ENCODE data around the gene HOXC5. TPM values are rescaled to one million over a fixed set of nuclear protein-coding genes. Genes with fewer than 3 reads are reported as not detected.

The HOXC5 gene
- total and polyA plus RNA-seq, 3 donors from 2014 or later = 1.3 to 5.5 (median 1.9) TPM

DNA sequence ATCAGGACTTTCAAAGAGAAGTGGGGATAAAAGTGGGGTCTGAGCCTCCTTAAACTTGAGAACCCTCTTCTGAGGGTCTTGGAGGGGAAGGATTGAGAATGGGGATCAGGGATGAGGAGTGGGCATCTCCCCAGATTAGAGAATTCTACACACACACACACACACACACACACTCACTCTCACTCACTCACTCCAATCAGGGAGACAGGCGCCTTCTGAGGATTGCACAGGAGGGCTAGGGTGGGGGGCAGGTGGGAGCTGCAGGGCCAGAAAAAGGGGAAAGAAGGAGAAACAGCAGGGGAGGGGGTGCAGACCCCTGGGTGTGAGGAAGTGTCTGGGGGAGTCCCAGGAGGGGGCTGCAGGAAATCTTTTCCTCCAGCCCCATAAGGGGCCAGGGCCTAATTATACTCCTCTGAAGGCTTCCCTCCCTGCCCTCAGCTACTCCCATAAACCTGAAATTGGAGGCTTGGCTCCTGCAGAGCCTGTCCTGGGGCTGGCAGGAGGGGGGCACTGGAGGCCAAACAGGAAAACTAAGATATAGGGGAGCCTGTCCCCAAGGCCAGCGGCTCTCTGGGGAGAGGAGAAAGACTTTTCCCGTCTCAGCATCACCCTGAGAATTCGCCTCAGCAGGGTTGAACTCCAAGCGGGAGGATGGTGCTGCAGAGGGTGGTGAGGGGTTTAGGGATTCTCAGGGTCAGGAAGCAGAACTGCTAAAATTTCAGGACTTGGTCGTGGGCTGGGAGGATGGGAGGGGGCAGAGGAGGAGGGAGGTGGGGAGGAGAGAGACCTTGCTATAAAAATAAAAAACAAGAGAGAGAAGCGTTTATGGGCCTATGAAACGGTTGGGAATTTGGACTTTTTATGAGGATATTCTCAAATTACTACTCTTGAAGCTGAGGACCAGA lies 31.3 kb upstream of the HOXC5 start:
- H3K4me3 ChIP-seq = peak overlapping the region in 1 of 2 donors; percentile 72
- H3K36me3 ChIP-seq (ENCODE audit: low read depth, missing control alignments) = no peaks in the 10 kb centered on the region
- 57 to 66% methylated on average over 8 of the region's 8 CpGs for WGBS, 2 donors
- intact Hi-C loops (cut with DNase I; ENCODE audit: low total_unique reads) = loop anchor here (5.0 kb wide), 1 partner anchor 206 kb away; no protein-coding TSS in a partner anchor
- H3K4me1 ChIP-seq = peaks cover 29% of the 10 kb centered on the region
- H3K27ac ChIP-seq = no peak overlapping the region
- H3K27me3 ChIP-seq = no peaks in the 10 kb centered on the region
- DNase-seq = no peak
- H3K9me3 ChIP-seq = no peaks in the 10 kb centered on the region
- TF ChIP-seq POLR2A (IDR thresholded peaks at IDR 0.05) = no peak
- TF ChIP-seq, protein P1, sequence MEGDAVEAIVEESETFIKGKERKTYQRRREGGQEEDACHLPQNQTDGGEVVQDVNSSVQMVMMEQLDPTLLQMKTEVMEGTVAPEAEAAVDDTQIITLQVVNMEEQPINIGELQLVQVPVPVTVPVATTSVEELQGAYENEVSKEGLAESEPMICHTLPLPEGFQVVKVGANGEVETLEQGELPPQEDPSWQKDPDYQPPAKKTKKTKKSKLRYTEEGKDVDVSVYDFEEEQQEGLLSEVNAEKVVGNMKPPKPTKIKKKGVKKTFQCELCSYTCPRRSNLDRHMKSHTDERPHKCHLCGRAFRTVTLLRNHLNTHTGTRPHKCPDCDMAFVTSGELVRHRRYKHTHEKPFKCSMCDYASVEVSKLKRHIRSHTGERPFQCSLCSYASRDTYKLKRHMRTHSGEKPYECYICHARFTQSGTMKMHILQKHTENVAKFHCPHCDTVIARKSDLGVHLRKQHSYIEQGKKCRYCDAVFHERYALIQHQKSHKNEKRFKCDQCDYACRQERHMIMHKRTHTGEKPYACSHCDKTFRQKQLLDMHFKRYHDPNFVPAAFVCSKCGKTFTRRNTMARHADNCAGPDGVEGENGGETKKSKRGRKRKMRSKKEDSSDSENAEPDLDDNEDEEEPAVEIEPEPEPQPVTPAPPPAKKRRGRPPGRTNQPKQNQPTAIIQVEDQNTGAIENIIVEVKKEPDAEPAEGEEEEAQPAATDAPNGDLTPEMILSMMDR (IDR thresholded peaks at IDR 0.05) = no peak

GRCh38 chr12:54002278-54002914 lies 30.5 kb upstream of the HOXC5 start:
- Histone ChIP-seq H3K27me3 (no peaks in the 10 kb centered on the region), H3K4me1 (peaks cover 32% of the 10 kb centered on the region), H3K27ac (no peak overlapping the region), H3K36me3 (ENCODE audit: low read depth, missing control alignments) (no peaks in the 10 kb centered on the region), H3K4me3 (no peak overlapping the region), H3K9me3 (no peaks in the 10 kb centered on the region)
- intact Hi-C loops (cut with DNase I; ENCODE audit: low total_unique reads) = loop anchor here (5.0 kb wide), 1 partner anchor 205 kb away; no protein-coding TSS in a partner anchor
- no peak for DNase-seq
- 77 to 78% methylated on average over 19 of the region's 19 CpGs for WGBS, 2 donors
- TF ChIP-seq POLR2A (IDR thresholded peaks at IDR 0.05) = no peak
- TF ChIP-seq, protein P1 (IDR thresholded peaks at IDR 0.05) = no peak

GRCh38 chr12:54002915-54003389 lies 29.9 kb upstream of the HOXC5 start:
- Histone ChIP-seq H3K27ac (no peak overlapping the region), H3K36me3 (ENCODE audit: low read depth, missing control alignments) (no peaks in the 10 kb centered on the region), H3K27me3 (no peaks in the 10 kb centered on the region), H3K4me1 (peaks cover 26% of the 10 kb centered on the region), H3K9me3 (no peaks in the 10 kb centered on the region), H3K4me3 (no peak overlapping the region)
- 77 to 83% methylated on average over 19 of the region's 19 CpGs for WGBS, 2 donors
- DNase-seq = no peak
- no peak for TF ChIP-seq POLR2A (IDR thresholded peaks at IDR 0.05)
- TF ChIP-seq, protein P1 (IDR thresholded peaks at IDR 0.05) = no peak
- intact Hi-C loops (cut with DNase I; ENCODE audit: low total_unique reads) = loop anchor here (5.0 kb wide), 1 partner anchor 204 kb away; no protein-coding TSS in a partner anchor

- Histone ChIP-seq H3K9me3 (no peaks in the 10 kb centered on the region), H3K4me1 (peaks cover 25% of the 10 kb centered on the region), H3K27ac (no peak overlapping the region), H3K27me3 (no peaks in the 10 kb centered on the region), H3K4me3 (no peak overlapping the region), H3K36me3 (ENCODE audit: low read depth, missing control alignments) (no peaks in the 10 kb centered on the region)
- 60 to 77% methylated on average over 3 of the region's 3 CpGs for WGBS, 2 donors
- intact Hi-C loops (cut with DNase I; ENCODE audit: low total_unique reads) = loop anchor here (5.0 kb wide), 1 partner anchor 204 kb away; no protein-coding TSS in a partner anchor
- DNase-seq = no peak
- no peak for TF ChIP-seq POLR2A (IDR thresholded peaks at IDR 0.05)
- TF ChIP-seq, protein P1 (IDR thresholded peaks at IDR 0.05) = no peak
Measured at GRCh38 chr12:54003625-54004024, 29.2 kb upstream of the HOXC5 start.

Data from testis (tissue), 3 donors.